ENCODE data around the gene LRRC41. TPM values are rescaled to one million over a fixed set of nuclear protein-coding genes. Genes with fewer than 3 reads are reported as not detected.
"Not testable (repeated sequence)": the region's sequence is repeated elsewhere in the genome, so short reads cannot be mapped to it uniquely, and the experiment has no call there.

LRRC41 gene
- polyA plus RNA-seq, 3 donors, result 22.9 to 50.9 (median 47.4) TPM

GRCh38 chr1:46329807-46330206 is 26.4 kb upstream of the LRRC41 start:
- not testable (repeated sequence) for H3K9me3 ChIP-seq (replicated peaks in 1 of 2; ENCODE audit: control insufficient read depth in 1 of 2, insufficient read depth in 1 of 2, low read length in 2 of 2); H4K20me1 ChIP-seq (ENCODE audit: insufficient read depth, low read length); H3K4me3 ChIP-seq (replicated peaks in 1 of 3; ENCODE audit: low read depth in 2 of 3, low read length in 3 of 3); H3K27ac ChIP-seq (ENCODE audit: low read depth in 1 of 2, low read length in 2 of 2); H3K36me3 ChIP-seq (replicated peaks in 1 of 2; ENCODE audit: control insufficient read depth in 1 of 2, insufficient read depth in 2 of 2, low read length in 2 of 2); H3K4me2 ChIP-seq (replicated peaks; ENCODE audit: extremely low read depth, low read length, poor library complexity, severe bottlenecking); H2AFZ ChIP-seq (ENCODE audit: insufficient read depth, low read depth, low read length, poor library complexity, severe bottlenecking); H3K27ac Mint-ChIP-seq; H3K9ac ChIP-seq (ENCODE audit: insufficient read depth, low read length, poor library complexity, severe bottlenecking); H3K27me3 Mint-ChIP-seq (ENCODE audit: low read depth in 3 of 3); H3K27me3 ChIP-seq (ENCODE audit: control insufficient read depth in 2 of 2, insufficient read depth in 2 of 2, low read length in 2 of 2); DNase-seq; H3K4me3 Mint-ChIP-seq; H3K36me3 Mint-ChIP-seq; H3K4me1 Mint-ChIP-seq; H3K79me2 ChIP-seq (ENCODE audit: insufficient read depth, low read length); H3K9me3 Mint-ChIP-seq; H3K4me1 ChIP-seq (ENCODE audit: control insufficient read depth in 1 of 2, insufficient read depth in 2 of 2, low read length in 2 of 2)
- WGBS (ENCODE audit: insufficient coverage), result no CpG with 5 or more reads among the region's 7 CpGs
- intact Hi-C loops (cut with micrococcal nuclease), result loop anchor here (5.0 to 10.0 kb wide), 2 partner anchors 195 to 197 kb away; no protein-coding TSS in a partner anchor

GRCh38 chr1:46328182-46328581 is 24.8 kb upstream of the LRRC41 start:
- H3K4me2 ChIP-seq (replicated peaks; ENCODE audit: extremely low read depth, low read length, poor library complexity, severe bottlenecking); H3K36me3 Mint-ChIP-seq; H3K9ac ChIP-seq (ENCODE audit: insufficient read depth, low read length, poor library complexity, severe bottlenecking); H3K27me3 Mint-ChIP-seq (ENCODE audit: low read depth in 3 of 3); intact Hi-C loops (cut with micrococcal nuclease); DNase-seq; H2AFZ ChIP-seq (ENCODE audit: insufficient read depth, low read depth, low read length, poor library complexity, severe bottlenecking); H3K4me1 Mint-ChIP-seq; H3K79me2 ChIP-seq (ENCODE audit: insufficient read depth, low read length); H4K20me1 ChIP-seq (ENCODE audit: insufficient read depth, low read length); H3K36me3 ChIP-seq (replicated peaks in 1 of 2; ENCODE audit: control insufficient read depth in 1 of 2, insufficient read depth in 2 of 2, low read length in 2 of 2); H3K4me3 Mint-ChIP-seq; H3K27ac Mint-ChIP-seq; H3K9me3 ChIP-seq (replicated peaks in 1 of 2; ENCODE audit: control insufficient read depth in 1 of 2, insufficient read depth in 1 of 2, low read length in 2 of 2); H3K4me1 ChIP-seq (ENCODE audit: control insufficient read depth in 1 of 2, insufficient read depth in 2 of 2, low read length in 2 of 2); H3K9me3 Mint-ChIP-seq; H3K27ac ChIP-seq (ENCODE audit: low read depth in 1 of 2, low read length in 2 of 2); H3K4me3 ChIP-seq (replicated peaks in 1 of 3; ENCODE audit: low read depth in 2 of 3, low read length in 3 of 3); H3K27me3 ChIP-seq (ENCODE audit: control insufficient read depth in 2 of 2, insufficient read depth in 2 of 2, low read length in 2 of 2): not testable (repeated sequence)
- WGBS (ENCODE audit: insufficient coverage), result 100% methylated on average over 3 of the region's 7 CpGs

- H3K4me1 Mint-ChIP-seq; H2AFZ ChIP-seq (ENCODE audit: insufficient read depth, low read depth, low read length, poor library complexity, severe bottlenecking); DNase-seq; H3K9ac ChIP-seq (ENCODE audit: insufficient read depth, low read length, poor library complexity, severe bottlenecking); H3K27me3 ChIP-seq (ENCODE audit: control insufficient read depth in 2 of 2, insufficient read depth in 2 of 2, low read length in 2 of 2); H3K4me3 ChIP-seq (replicated peaks in 1 of 3; ENCODE audit: low read depth in 2 of 3, low read length in 3 of 3); H3K4me2 ChIP-seq (replicated peaks; ENCODE audit: extremely low read depth, low read length, poor library complexity, severe bottlenecking); H3K79me2 ChIP-seq (ENCODE audit: insufficient read depth, low read length); H3K36me3 ChIP-seq (replicated peaks in 1 of 2; ENCODE audit: control insufficient read depth in 1 of 2, insufficient read depth in 2 of 2, low read length in 2 of 2); H3K27ac ChIP-seq (ENCODE audit: low read depth in 1 of 2, low read length in 2 of 2); H3K36me3 Mint-ChIP-seq; H4K20me1 ChIP-seq (ENCODE audit: insufficient read depth, low read length); H3K4me3 Mint-ChIP-seq; H3K4me1 ChIP-seq (ENCODE audit: control insufficient read depth in 1 of 2, insufficient read depth in 2 of 2, low read length in 2 of 2); H3K27me3 Mint-ChIP-seq (ENCODE audit: low read depth in 3 of 3); intact Hi-C loops (cut with micrococcal nuclease); H3K9me3 ChIP-seq (replicated peaks in 1 of 2; ENCODE audit: control insufficient read depth in 1 of 2, insufficient read depth in 1 of 2, low read length in 2 of 2); H3K9me3 Mint-ChIP-seq: not testable (repeated sequence)
- H3K27ac Mint-ChIP-seq, result peak overlapping the region in 1 of 7 donors; percentile 25
- WGBS (ENCODE audit: insufficient coverage), result no CpG with 5 or more reads among the region's 11 CpGs
Observed at GRCh38 chr1:46325285-46326076, 22.1 kb upstream of the LRRC41 start.

GRCh38 chr1:46322191-46322590 is 18.8 kb upstream of the LRRC41 start:
- not testable (repeated sequence) for H3K4me1 Mint-ChIP-seq, H3K4me3 Mint-ChIP-seq
- peaks cover 8 to 16% of the 10 kb centered on the region in 2 donors for H3K36me3 Mint-ChIP-seq

More at GRCh38 chr1:46322191-46322590, 18.8 kb upstream of the LRRC41 start:
- H3K27me3 Mint-ChIP-seq (ENCODE audit: low read depth in 3 of 3); H3K79me2 ChIP-seq (ENCODE audit: insufficient read depth, low read length); H3K27ac ChIP-seq (ENCODE audit: low read depth in 1 of 2, low read length in 2 of 2); H3K9ac ChIP-seq (ENCODE audit: insufficient read depth, low read length, poor library complexity, severe bottlenecking); H2AFZ ChIP-seq (ENCODE audit: insufficient read depth, low read depth, low read length, poor library complexity, severe bottlenecking); H3K4me2 ChIP-seq (replicated peaks; ENCODE audit: extremely low read depth, low read length, poor library complexity, severe bottlenecking); H3K36me3 ChIP-seq (replicated peaks in 1 of 2; ENCODE audit: control insufficient read depth in 1 of 2, insufficient read depth in 2 of 2, low read length in 2 of 2); H3K9me3 ChIP-seq (replicated peaks in 1 of 2; ENCODE audit: control insufficient read depth in 1 of 2, insufficient read depth in 1 of 2, low read length in 2 of 2); H4K20me1 ChIP-seq (ENCODE audit: insufficient read depth, low read length); H3K9me3 Mint-ChIP-seq; intact Hi-C loops (cut with micrococcal nuclease); H3K27me3 ChIP-seq (ENCODE audit: control insufficient read depth in 2 of 2, insufficient read depth in 2 of 2, low read length in 2 of 2); DNase-seq; H3K4me3 ChIP-seq (replicated peaks in 1 of 3; ENCODE audit: low read depth in 2 of 3, low read length in 3 of 3); H3K4me1 ChIP-seq (ENCODE audit: control insufficient read depth in 1 of 2, insufficient read depth in 2 of 2, low read length in 2 of 2): not testable (repeated sequence)
- peak overlapping the region in 1 of 7 donors; percentile 77 for H3K27ac Mint-ChIP-seq
- 100% methylated on average over 3 of the region's 6 CpGs for WGBS (ENCODE audit: insufficient coverage)
